Uterus (tissue), 2 donors: ENCODE measurements around the gene ALLC.

Experiments used
- CTCF ChIP-seq, 4 experiments: fragments of 200-600 bp in 2 of 4; fragments of 450-650 bp in 2 of 4; sonication (generic) in 2 of 4; IDR thresholded peaks; one replicate each; pipeline ENCODE4 v1.5.1; 2016 to 2019; ENCODE audit warnings: antibody characterized with exemption in 4 of 4, mild to moderate bottlenecking in 2 of 4, moderate library complexity in 1 of 4
- POLR2A ChIP-seq, 2 donors: fragments of 450-650 bp; IDR thresholded peaks; one replicate each; pipeline ENCODE4 v1.6.1; 2016; ENCODE audit warnings: antibody characterized with exemption in 2 of 2, mild to moderate bottlenecking in 1 of 2, moderate library complexity in 1 of 2

- TF ChIP-seq CTCF (IDR thresholded peaks at IDR 0.05) (no peak), POLR2A (IDR thresholded peaks at IDR 0.05) (no peak)
These were observed 1.7 kb downstream of the ALLC start for GRCh38 chr2:3659447-3660432.
